ENCODE data around the gene HIPK2.

HIPK2 gene

DNA sequence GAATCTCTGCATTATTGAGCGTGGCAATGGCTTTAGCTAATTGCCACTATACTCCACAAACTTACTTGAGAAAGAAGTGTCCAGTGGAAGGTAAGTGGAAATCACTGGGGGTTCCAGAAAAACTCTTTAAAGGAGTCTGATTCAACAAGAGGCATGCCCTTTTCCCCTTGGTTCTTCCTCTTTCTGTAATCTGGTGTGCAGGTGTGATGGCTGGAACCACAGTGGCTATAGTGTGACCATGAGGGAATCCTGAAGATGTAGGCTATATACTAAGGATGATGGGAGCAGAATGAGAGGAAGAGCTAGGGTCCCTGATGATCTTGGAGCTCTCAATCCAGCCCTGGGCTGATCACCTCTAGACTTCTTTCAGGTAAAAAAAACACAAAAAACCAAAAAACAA, 256.4 kb downstream of the HIPK2 start:
- no peak overlapping the region for H3K4me2 ChIP-seq

DNA sequence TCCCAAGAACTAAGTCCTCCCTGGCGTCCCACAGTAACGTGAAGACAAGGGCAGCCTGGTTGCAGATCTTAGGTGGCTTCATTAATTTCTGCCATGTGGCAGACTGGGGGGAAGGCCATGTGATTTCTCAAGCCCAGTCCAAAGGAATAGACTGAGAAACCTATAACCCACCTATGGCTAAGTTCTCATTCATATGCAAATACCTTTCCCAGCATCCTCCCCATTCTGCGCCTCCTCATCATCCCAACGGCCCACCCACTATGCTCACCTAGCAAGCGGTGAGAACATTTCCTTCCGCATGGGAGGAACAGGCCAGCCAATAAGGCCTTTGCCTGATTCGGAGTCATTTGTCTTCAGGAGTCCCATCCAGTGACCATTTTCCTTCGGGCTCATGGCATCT, 262.5 kb downstream of the HIPK2 start:
- Histone ChIP-seq H3K4me2 (no peak overlapping the region), H3K4me3 (no peak overlapping the region), H3K4me1 (0 out of 2 replicates have a peak, but pooled peaks cover 7% of the 10 kb centered on the region), H3K9me3 (no peaks in the 10 kb centered on the region), H3K27me3 (no peaks in the 10 kb centered on the region), H3K27ac (no peak overlapping the region), H3K36me3 (no peaks in the 10 kb centered on the region), H4K20me1 (no peaks in the 10 kb centered on the region), H3K9ac (no peak overlapping the region)
- TF ChIP-seq Cebpa-rat (IDR thresholded peaks at IDR 0.05) = no peak

More for the DNA sequence above, 256.4 kb downstream of the HIPK2 start:
- peaks cover 43% of the 10 kb centered on the region for H3K27me3 ChIP-seq
- H3K4me1 ChIP-seq = 0 out of 2 replicates have a peak, but pooled peaks cover 7% of the 10 kb centered on the region
- no peak for TF ChIP-seq Cebpa-rat (IDR thresholded peaks at IDR 0.05)
- no peak overlapping the region for H3K27ac ChIP-seq
- H4K20me1 ChIP-seq = no peaks in the 10 kb centered on the region
- peaks cover 23% of the 10 kb centered on the region for H3K9me3 ChIP-seq
- no peaks in the 10 kb centered on the region for H3K36me3 ChIP-seq
- no peak overlapping the region for H3K9ac ChIP-seq
- H3K4me3 ChIP-seq = no peak overlapping the region

All from BLaER1 (cell line).